Activated T-cell treated with anti-CD3 and anti-CD28 coated beads, Interleukin-2, amount 50 U/mL, for 24 hours (primary cell): Measurements from ENCODE around the gene TMEM120A.

Experiments
- DNase-seq: peaks from one replicate; pipeline ENCODE4 v3.0.0-alpha.2; 2020
- H3K27ac Mint-ChIP-seq: 2 replicates; pipeline ENCODE4 v1.8.0; 2020; ENCODE audit warnings: mild to moderate bottlenecking, mixed read lengths
- H3K27me3 Mint-ChIP-seq: 2 replicates; pipeline ENCODE4 v1.8.0; 2020; ENCODE audit warnings: mixed read lengths
- H3K36me3 Mint-ChIP-seq: 2 replicates; pipeline ENCODE4 v1.8.0; 2020; ENCODE audit warnings: low read depth, mixed read lengths
- H3K4me1 Mint-ChIP-seq: 2 replicates; pipeline ENCODE4 v1.8.0; 2020; ENCODE audit warnings: low read depth, mixed read lengths
- H3K4me3 Mint-ChIP-seq: 2 replicates; pipeline ENCODE4 v1.8.0; 2020; ENCODE audit warnings: mild to moderate bottlenecking, moderate library complexity, mixed read lengths
- H3K9me3 Mint-ChIP-seq: 2 replicates; pipeline ENCODE4 v1.8.0; 2020; ENCODE audit warnings: mixed read lengths

TMEM120A gene

GRCh38 chr7:75988568-75989499 is 5.6 kb downstream of the TMEM120A start:
- no peak overlapping the region for H3K4me3 Mint-ChIP-seq
- H3K9me3 Mint-ChIP-seq: no peaks in the 10 kb centered on the region
- no peaks in the 10 kb centered on the region for H3K27me3 Mint-ChIP-seq
- no peak for DNase-seq
- H3K36me3 Mint-ChIP-seq: peaks cover 32% of the 10 kb centered on the region
- H3K4me1 Mint-ChIP-seq: peaks cover 7% of the 10 kb centered on the region
- no peak overlapping the region for H3K27ac Mint-ChIP-seq

DNA sequence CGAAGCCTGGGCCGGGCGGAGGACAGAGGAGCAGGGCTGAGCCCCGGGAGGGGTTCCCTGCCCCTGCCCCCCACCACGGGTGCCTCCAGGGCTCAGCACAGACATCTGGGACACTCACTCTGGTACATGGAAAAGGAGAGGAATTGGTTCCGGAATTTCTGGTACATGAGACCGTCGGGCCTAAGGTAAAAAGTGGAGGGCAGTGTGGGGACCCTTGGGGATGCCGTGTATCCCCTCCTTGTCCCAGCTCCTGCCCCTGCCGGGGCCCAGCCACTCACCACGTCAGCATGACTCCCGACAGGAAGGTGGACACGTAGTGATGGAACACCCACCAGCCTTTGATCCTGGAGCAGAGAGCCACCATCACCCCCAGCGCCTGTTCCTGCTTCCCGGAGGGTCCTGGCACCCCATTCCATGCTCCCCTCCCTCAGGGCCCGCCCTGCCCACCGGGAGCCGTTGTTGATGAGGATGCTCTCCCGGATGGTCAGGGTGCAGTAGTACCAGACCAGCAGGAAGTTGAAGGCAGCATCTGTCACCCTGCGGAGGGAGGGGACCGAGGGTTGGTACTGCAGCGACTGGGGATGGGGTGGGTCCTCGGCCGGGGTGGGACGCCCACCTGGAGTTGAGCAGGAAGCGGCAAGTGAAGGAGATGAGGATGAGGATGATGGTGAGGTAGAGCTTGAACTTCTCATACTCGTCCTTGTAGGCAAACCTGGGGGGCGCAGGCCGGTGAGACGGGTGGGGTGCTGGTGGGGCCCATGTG is 6.4 kb downstream of the TMEM120A start:
- no peaks in the 10 kb centered on the region for H3K9me3 Mint-ChIP-seq
- no peak overlapping the region for H3K4me3 Mint-ChIP-seq
- H3K4me1 Mint-ChIP-seq: peaks cover 3% of the 10 kb centered on the region
- H3K27me3 Mint-ChIP-seq: no peaks in the 10 kb centered on the region
- no peak overlapping the region for H3K27ac Mint-ChIP-seq
- no peak for DNase-seq
- H3K36me3 Mint-ChIP-seq: peaks cover 41% of the 10 kb centered on the region

GRCh38 chr7:75987026-75987804 is 7.2 kb downstream of the TMEM120A start:
- Mint-ChIP-seq H3K27ac (peak overlapping the region; percentile 12), H3K4me3 (no peak overlapping the region), H3K36me3 (peaks cover 47% of the 10 kb centered on the region), H3K4me1 (peaks cover 3% of the 10 kb centered on the region), H3K9me3 (no peaks in the 10 kb centered on the region), H3K27me3 (no peaks in the 10 kb centered on the region)
- no peak for DNase-seq

DNA sequence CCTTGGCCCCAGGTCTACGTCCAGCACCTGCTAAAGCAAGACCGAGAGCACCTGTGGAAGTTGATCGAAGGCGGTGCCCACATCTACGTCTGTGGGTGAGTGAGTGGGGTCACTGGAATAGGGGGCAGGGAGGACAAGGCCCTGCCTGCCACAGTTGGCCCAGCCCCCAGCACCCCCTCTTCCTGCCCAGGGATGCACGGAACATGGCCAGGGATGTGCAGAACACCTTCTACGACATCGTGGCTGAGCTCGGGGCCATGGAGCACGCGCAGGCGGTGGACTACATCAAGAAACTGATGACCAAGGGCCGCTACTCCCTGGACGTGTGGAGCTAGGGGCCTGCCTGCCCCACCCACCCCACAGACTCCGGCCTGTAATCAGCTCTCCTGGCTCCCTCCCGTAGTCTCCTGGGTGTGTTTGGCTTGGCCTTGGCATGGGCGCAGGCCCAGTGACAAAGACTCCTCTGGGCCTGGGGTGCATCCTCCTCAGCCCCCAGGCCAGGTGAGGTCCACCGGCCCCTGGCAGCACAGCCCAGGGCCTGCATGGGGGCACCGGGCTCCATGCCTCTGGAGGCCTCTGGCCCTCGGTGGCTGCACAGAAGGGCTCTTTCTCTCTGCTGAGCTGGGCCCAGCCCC is 8.1 kb downstream of the TMEM120A start:
- H3K27ac Mint-ChIP-seq: no peak overlapping the region
- H3K4me3 Mint-ChIP-seq: no peak overlapping the region

GRCh38 chr7:75985518-75986146 is 8.8 kb downstream of the TMEM120A start:
- H3K9me3 Mint-ChIP-seq: no peaks in the 10 kb centered on the region
- peaks cover 61% of the 10 kb centered on the region for H3K36me3 Mint-ChIP-seq
- no peak overlapping the region for H3K4me3 Mint-ChIP-seq
- H3K27ac Mint-ChIP-seq: no peak overlapping the region
- H3K4me1 Mint-ChIP-seq: peaks cover 3% of the 10 kb centered on the region
- no peaks in the 10 kb centered on the region for H3K27me3 Mint-ChIP-seq
- no peak for DNase-seq

More for the DNA sequence above, 8.1 kb downstream of the TMEM120A start:
- peaks cover 3% of the 10 kb centered on the region for H3K4me1 Mint-ChIP-seq
- no peaks in the 10 kb centered on the region for H3K27me3 Mint-ChIP-seq
- DNase-seq: no peak
- H3K36me3 Mint-ChIP-seq: peaks cover 57% of the 10 kb centered on the region
- no peaks in the 10 kb centered on the region for H3K9me3 Mint-ChIP-seq

- no peak for DNase-seq
- Mint-ChIP-seq H3K9me3 (no peaks in the 10 kb centered on the region), H3K27ac (no peak overlapping the region), H3K4me3 (no peak overlapping the region), H3K4me1 (peaks cover 3% of the 10 kb centered on the region), H3K36me3 (peaks cover 66% of the 10 kb centered on the region), H3K27me3 (no peaks in the 10 kb centered on the region)
These were observed 9.3 kb downstream of the TMEM120A start for GRCh38 chr7:75985009-75985517.

- DNase-seq: no peak
- Mint-ChIP-seq H3K27ac (no peak overlapping the region), H3K36me3 (peaks cover 70% of the 10 kb centered on the region), H3K4me3 (no peak overlapping the region), H3K27me3 (no peaks in the 10 kb centered on the region), H3K4me1 (no peaks in the 10 kb centered on the region), H3K9me3 (no peaks in the 10 kb centered on the region)
These were observed 10.0 kb downstream of the TMEM120A start for GRCh38 chr7:75984130-75985008.

DNA sequence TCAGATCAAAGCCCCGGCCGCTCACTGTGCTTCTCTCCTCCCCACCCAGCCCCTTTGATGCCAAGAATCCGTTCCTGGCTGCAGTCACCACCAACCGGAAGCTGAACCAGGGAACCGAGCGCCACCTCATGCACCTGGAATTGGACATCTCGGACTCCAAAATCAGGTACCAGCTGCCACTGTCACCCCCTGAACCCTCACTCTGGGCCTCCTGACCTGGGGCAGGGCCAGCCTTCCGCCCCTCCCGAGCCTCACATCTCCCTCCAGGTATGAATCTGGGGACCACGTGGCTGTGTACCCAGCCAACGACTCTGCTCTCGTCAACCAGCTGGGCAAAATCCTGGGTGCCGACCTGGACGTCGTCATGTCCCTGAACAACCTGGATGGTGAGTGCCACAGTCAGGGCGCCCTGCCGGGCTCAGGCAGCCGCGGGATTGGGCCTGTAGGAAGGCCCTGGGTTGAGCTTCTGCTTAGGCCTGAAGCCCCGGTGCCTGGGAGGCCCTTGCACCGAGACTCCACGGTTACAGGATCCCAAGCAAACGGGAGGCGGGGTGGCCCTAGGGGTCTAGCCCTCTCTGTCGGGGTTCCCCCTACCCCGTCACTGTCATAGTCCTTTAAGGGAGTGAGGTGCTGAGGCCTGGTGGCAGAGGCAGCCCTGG is 10.8 kb downstream of the TMEM120A start:
- no peaks in the 10 kb centered on the region for H3K9me3 Mint-ChIP-seq

DNA sequence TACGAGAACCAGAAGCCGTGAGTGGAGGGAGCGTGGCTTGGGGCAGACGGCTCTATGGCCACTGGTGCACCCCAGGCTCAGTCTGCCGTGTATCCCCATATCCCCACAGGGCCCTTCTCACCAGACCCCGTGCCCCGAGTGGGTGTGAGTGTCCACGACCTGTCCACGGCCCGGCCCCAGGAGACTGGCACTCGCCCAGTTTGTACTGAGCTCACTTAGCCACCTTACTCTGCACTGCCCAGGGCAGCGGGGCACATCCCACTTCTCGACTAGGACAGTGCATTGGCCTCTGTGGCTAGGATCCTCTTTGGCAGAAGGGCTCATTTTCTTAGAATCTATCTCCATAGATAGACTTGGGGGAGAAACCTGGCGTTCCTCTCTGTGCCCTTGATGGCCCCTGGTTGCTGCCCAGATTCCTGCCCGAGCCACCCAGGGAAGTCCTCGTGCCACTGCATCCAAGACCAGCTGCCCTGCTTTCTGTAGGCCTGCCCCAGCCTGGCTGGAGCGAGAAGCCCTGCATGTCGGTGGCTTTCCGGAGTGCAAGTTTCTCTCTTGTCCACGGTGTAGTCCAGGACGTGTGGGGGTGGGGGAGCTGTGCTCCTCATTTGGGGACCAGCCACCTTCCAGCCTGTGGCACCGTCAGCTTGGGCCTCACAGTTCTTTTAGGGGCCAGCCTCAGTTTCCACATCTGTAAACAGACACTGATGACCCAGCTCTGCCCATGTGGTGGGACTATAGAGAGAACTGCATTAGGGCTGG is 11.9 kb downstream of the TMEM120A start:
- no peak overlapping the region for H3K27ac Mint-ChIP-seq
- DNase-seq: no peak
- no peak overlapping the region for H3K4me3 Mint-ChIP-seq
- no peaks in the 10 kb centered on the region for H3K4me1 Mint-ChIP-seq
- no peaks in the 10 kb centered on the region for H3K9me3 Mint-ChIP-seq
- H3K36me3 Mint-ChIP-seq: peaks cover 75% of the 10 kb centered on the region
- H3K27me3 Mint-ChIP-seq: no peaks in the 10 kb centered on the region

More for the DNA sequence above, 10.8 kb downstream of the TMEM120A start:
- H3K27ac Mint-ChIP-seq: no peak overlapping the region
- no peak for DNase-seq
- no peaks in the 10 kb centered on the region for H3K4me1 Mint-ChIP-seq
- H3K27me3 Mint-ChIP-seq: no peaks in the 10 kb centered on the region
- no peak overlapping the region for H3K4me3 Mint-ChIP-seq
- H3K36me3 Mint-ChIP-seq: peaks cover 75% of the 10 kb centered on the region

- H3K27ac Mint-ChIP-seq: no peak overlapping the region
- peaks cover 67% of the 10 kb centered on the region for H3K36me3 Mint-ChIP-seq
These were observed 12.7 kb downstream of the TMEM120A start for GRCh38 chr7:75981453-75982305.

DNA sequence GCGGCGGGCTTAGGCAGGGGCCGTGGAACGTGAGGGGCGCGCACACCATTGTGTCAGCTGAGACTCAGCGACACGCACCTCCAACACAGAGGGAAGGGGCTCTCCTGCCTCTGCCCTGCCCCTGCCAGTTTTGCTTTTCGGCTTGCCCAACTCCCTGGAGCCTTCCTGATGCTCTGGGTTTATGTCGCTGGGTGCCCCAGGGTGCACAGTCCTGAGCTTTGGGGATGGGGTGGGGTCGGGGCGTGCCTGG is 13.3 kb downstream of the TMEM120A start:
- no peak for DNase-seq
- Mint-ChIP-seq H3K27ac (no peak overlapping the region), H3K4me3 (no peak overlapping the region), H3K4me1 (no peaks in the 10 kb centered on the region), H3K9me3 (no peaks in the 10 kb centered on the region), H3K36me3 (peaks cover 62% of the 10 kb centered on the region), H3K27me3 (no peaks in the 10 kb centered on the region)

More at GRCh38 chr7:75981453-75982305, 12.7 kb downstream of the TMEM120A start:
- Mint-ChIP-seq H3K9me3 (no peaks in the 10 kb centered on the region), H3K4me3 (no peak overlapping the region), H3K4me1 (no peaks in the 10 kb centered on the region), H3K27me3 (no peaks in the 10 kb centered on the region)
- no peak for DNase-seq
